GM12891 (cell line): ENCODE results near the gene MAGEF1.

Experiments used
- PAX5 ChIP-seq: IDR thresholded peaks from 2 replicates; pipeline ENCODE4 v1.6.1; 2011; ENCODE audit warnings: low read length, moderate library complexity, mild to moderate bottlenecking; ENCODE audit not compliant: insufficient read depth, severe bottlenecking
- POLR2A ChIP-seq: IDR thresholded peaks from 2 replicates; pipeline ENCODE4 v1.6.1; 2011; ENCODE audit warnings: low read depth, low read length, control low read depth
- POLR2AphosphoS5 ChIP-seq: IDR thresholded peaks from 2 replicates; pipeline ENCODE4 v1.6.1; 2011; ENCODE audit warnings: low read depth, low read length, control low read depth
- TAF1 ChIP-seq: IDR thresholded peaks from 2 replicates; pipeline ENCODE4 v1.6.1; 2011; ENCODE audit warnings: low read depth, low read length, control low read depth

- TF ChIP-seq POLR2A: no peak
- no peak for TF ChIP-seq POLR2AphosphoS5
- no peak for TF ChIP-seq PAX5
- TF ChIP-seq TAF1: no peak
Observed at GRCh38 chr3:184663356-184663755, 48.5 kb downstream of the MAGEF1 start.
